ENCODE data around the gene ZNF24. TPM values are rescaled to one million over a fixed set of nuclear protein-coding genes. Genes with fewer than 3 reads are reported as not detected.

ZNF24 gene
- total and polyA plus RNA-seq, 2 of the 4 experiments (the other 2 are of a cell fraction) = 7.6 to 20.8 TPM

DNA sequence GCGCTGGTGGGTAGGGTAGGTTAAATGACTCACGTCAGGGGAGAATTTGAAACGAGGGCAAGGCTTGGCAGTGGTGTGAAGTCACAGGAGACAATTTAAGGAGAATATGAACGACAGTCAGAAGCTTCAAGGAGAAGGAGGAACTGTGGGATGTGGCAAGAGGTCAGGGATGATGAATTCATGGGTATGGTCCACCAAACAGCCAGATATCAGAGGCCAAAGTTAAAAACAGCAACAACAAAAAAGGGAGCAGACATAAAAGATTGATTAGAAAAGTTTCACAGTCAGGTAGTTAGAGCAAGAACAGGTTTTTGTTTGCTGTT lies 34.3 kb upstream of the ZNF24 start:
- Histone ChIP-seq H3K4me3 (ENCODE audit: insufficient read depth, low read depth, low read length) (no peak overlapping the region), H3K4me2 (ENCODE audit: low read depth, low read length) (no peak overlapping the region), H3K4ac (ENCODE audit: low read depth, low read length) (no peak overlapping the region), H2BK120ac (ENCODE audit: low read depth, low read length) (no peak overlapping the region), H3K18ac (ENCODE audit: low read depth, low read length) (no peak overlapping the region), H3K23ac (ENCODE audit: low read depth, low read length) (no peak overlapping the region), H3K4me1 (ENCODE audit: control insufficient read depth, insufficient read depth, low read length) (no peaks in the 10 kb centered on the region; the same call in 1 of the 2 replicates), H4K8ac (ENCODE audit: low read depth in 2 of 2, low read length in 2 of 2) (no peak overlapping the region), H3K56ac (ENCODE audit: extremely low read depth, insufficient read depth, low read length) (no peak overlapping the region), H2BK15ac (ENCODE audit: low read depth, low read length) (no peak overlapping the region), H3K36me3 (ENCODE audit: control insufficient read depth, insufficient read depth, low read length) (no peaks in the 10 kb centered on the region), H3K27me3 (ENCODE audit: control insufficient read depth, insufficient read depth, low read length) (peaks cover 8% of the 10 kb centered on the region), H3K9me1 (ENCODE audit: insufficient read depth, low read length) (no peaks in the 10 kb centered on the region), H2BK20ac (ENCODE audit: low read depth, low read length) (no peak overlapping the region), H3K79me1 (ENCODE audit: low read depth in 1 of 2, low read length in 2 of 2) (no peaks in the 10 kb centered on the region), H3K9ac (ENCODE audit: low read depth, low read length) (no peak overlapping the region), H3K14ac (replicated peaks; ENCODE audit: low read depth, low read length) (no peak overlapping the region), H2AK9ac (replicated peaks; ENCODE audit: low read depth, low read length, poor library complexity) (no peak overlapping the region), H3K27ac (ENCODE audit: insufficient read depth, low read length) (no peak overlapping the region), H4K91ac (ENCODE audit: insufficient read depth, low read depth, low read length) (no peak overlapping the region), H4K20me1 (ENCODE audit: insufficient read depth, low read length) (no peaks in the 10 kb centered on the region), H2AFZ (replicated peaks; ENCODE audit: low read length, poor library complexity) (no peak overlapping the region), H2BK5ac (ENCODE audit: low read depth, low read length, poor library complexity, severe bottlenecking) (no peak overlapping the region), H3K9me3 (ENCODE audit: control insufficient read depth, insufficient read depth, low read length) (peaks cover 3% of the 10 kb centered on the region), H4K5ac (ENCODE audit: low read depth, low read length) (no peak overlapping the region), H2AK5ac (ENCODE audit: low read depth, low read length) (no peak overlapping the region)
- intact Hi-C loops (cut with micrococcal nuclease) = no loop called here
- WGBS, 2 experiments (ENCODE audit: extremely low coverage in 2 of 2, insufficient read length in 1 of 2) = 59% methylated on average over 3 of the region's 4 CpGs; no CpG with 5 or more reads in 1 of the 2 experiments
- no peak for TF ChIP-seq NFE2L2 (IDR thresholded peaks at IDR 0.05; ENCODE audit: low read depth, low read length)
- TF ChIP-seq SMC3 (IDR thresholded peaks at IDR 0.05; ENCODE audit: low read depth, low read length) = no peak
- TF ChIP-seq, protein P1, sequence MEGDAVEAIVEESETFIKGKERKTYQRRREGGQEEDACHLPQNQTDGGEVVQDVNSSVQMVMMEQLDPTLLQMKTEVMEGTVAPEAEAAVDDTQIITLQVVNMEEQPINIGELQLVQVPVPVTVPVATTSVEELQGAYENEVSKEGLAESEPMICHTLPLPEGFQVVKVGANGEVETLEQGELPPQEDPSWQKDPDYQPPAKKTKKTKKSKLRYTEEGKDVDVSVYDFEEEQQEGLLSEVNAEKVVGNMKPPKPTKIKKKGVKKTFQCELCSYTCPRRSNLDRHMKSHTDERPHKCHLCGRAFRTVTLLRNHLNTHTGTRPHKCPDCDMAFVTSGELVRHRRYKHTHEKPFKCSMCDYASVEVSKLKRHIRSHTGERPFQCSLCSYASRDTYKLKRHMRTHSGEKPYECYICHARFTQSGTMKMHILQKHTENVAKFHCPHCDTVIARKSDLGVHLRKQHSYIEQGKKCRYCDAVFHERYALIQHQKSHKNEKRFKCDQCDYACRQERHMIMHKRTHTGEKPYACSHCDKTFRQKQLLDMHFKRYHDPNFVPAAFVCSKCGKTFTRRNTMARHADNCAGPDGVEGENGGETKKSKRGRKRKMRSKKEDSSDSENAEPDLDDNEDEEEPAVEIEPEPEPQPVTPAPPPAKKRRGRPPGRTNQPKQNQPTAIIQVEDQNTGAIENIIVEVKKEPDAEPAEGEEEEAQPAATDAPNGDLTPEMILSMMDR (conservative IDR thresholded peaks at IDR 0.05; ENCODE audit: low read depth, low read length) = no peak
- DNase-seq (no peak), ATAC-seq (ENCODE audit: low read depth) (no peak)
- dilution Hi-C loops (cut with HindIII; ENCODE audit: low sequenced_read_pairs, unreplicated experiment) = no loop called here
- ChIA-PET POLR2A (ENCODE audit: unreplicated experiment) (no interaction called here), CTCF (no interaction called here)
- BruUV-seq (replicated peaks) = no TSS peak
- in situ Hi-C loops (cut with MboI; ENCODE audit: low sequenced_read_pairs) = loop anchor here (25.0 kb wide), 1 partner anchor 584 kb away; the partner anchor contains the start of gene RMP24
